K562 (cell line): ENCODE data around the gene SLC25A53. TPM values are rescaled to one million over a fixed set of nuclear protein-coding genes. Genes with fewer than 3 reads are reported as not detected.

Experiments used
- ATF1 ChIP-seq, 2 experiments: fragments of 450-650 bp in 1 of 2; IDR thresholded peaks; 2 replicates each; pipeline ENCODE4 v1.6.1; 2016; ENCODE audit warnings: missing compliant biosample characterization in 1 of 2, missing genetic modification characterization in 1 of 2
- CREB3 ChIP-seq: fragments of 450-650 bp; conservative IDR thresholded peaks from 2 replicates; pipeline ENCODE4 v1.6.1; 2016; ENCODE audit warnings: missing genetic modification characterization, low read depth, mild to moderate bottlenecking, missing compliant biosample characterization, moderate library complexity
- MAZ ChIP-seq, 2 experiments: fragments of 450-650 bp in 1 of 2; sonication (generic) in 1 of 2; formaldehyde crosslinking; IDR thresholded peaks in 1 of 2; conservative IDR thresholded peaks in 1 of 2; 2 replicates each; pipeline versions ENCODE4 v1.4.0 to v1.5.0; 2020; ENCODE audit warnings: mild to moderate bottlenecking in 1 of 2, missing genetic modification reagents in 1 of 2
- MXD1 ChIP-seq: fragments of 250-450 bp; sonication (Bioruptor Pico); IDR thresholded peaks from 2 replicates; pipeline ENCODE4 v1.8.0; 2021; ENCODE audit warnings: borderline replicate concordance, mild to moderate bottlenecking, moderate library complexity; ENCODE audit not compliant: poor library complexity, severe bottlenecking
- MXI1 ChIP-seq: IDR thresholded peaks from 2 replicates; pipeline ENCODE4 v1.6.1; 2011; ENCODE audit warnings: low read depth, mild to moderate bottlenecking, improper control_type of control experiment, low read length
- NKRF ChIP-seq: fragments of 450-650 bp; IDR thresholded peaks from 2 replicates; pipeline ENCODE4 v1.6.1; 2016; ENCODE audit warnings: borderline replicate concordance
- TAF9B ChIP-seq: fragments of 450-650 bp; IDR thresholded peaks from 2 replicates; pipeline ENCODE4 v1.6.1; 2018; ENCODE audit warnings: mild to moderate bottlenecking; ENCODE audit not compliant: partially characterized antibody
- UBTF ChIP-seq, 2 experiments: IDR thresholded peaks; 2 replicates each; pipeline ENCODE4 v1.6.1; 2012; ENCODE audit warnings: improper control_type of control experiment in 2 of 2, low read depth in 2 of 2, low read length in 2 of 2, borderline replicate concordance in 1 of 2
- ZNF124 ChIP-seq: sonication (generic); formaldehyde crosslinking; IDR thresholded peaks from 2 replicates; pipeline ENCODE4 v1.8.1; 2022; ENCODE audit warnings: missing genetic modification reagents
- ZNF224 ChIP-seq: sonication (generic); formaldehyde crosslinking; IDR thresholded peaks from 2 replicates; pipeline ENCODE4 v1.8.0; 2022; ENCODE audit warnings: mild to moderate bottlenecking, missing genetic modification reagents
- ZNF354B ChIP-seq: fragments of 250-450 bp; sonication (Bioruptor Pico); IDR thresholded peaks from 2 replicates; pipeline ENCODE4 v1.4.0; 2020
- ZNF384 ChIP-seq: IDR thresholded peaks from 2 replicates; pipeline ENCODE4 v1.6.1; 2012; ENCODE audit warnings: low read depth, low read length, improper control_type of control experiment
- ZSCAN29 ChIP-seq: fragments of 450-650 bp; IDR thresholded peaks from 2 replicates; pipeline ENCODE4 v1.6.1; 2017
- polyA plus RNA-seq, 8 experiments: library from polyadenylated mRNA; depleted of rRNA in 4 of 8; stranded (reverse) in 5 of 8; unstranded in 3 of 8; fragments of >200 nt; fragmentation: Nextera tagmentation in 2 of 8; fragmentation: Illumina TruSeq in 1 of 8; extraction: Ambion mirVana in 2 of 8; extraction: Trizol in 1 of 8; gene quantifications; 2 replicates each; pipeline versions ENCODE4 v1.2.1 to v1.2.3, GENCODE V29; 2011 to 2014; ENCODE audit warnings: inconsistent platforms in 1 of 8, missing spikeins in 1 of 8
- total RNA-seq, 7 experiments: library from RNA; depleted of rRNA in 6 of 7; stranded (reverse); fragments of >200 nt in 6 of 7; fragmentation: Illumina TruSeq in 2 of 7; extraction: Trizol in 2 of 7; gene quantifications; 2 replicates each; pipeline versions ENCODE4 v1.2.1 to v1.2.3, GENCODE V29; 2011 to 2021; ENCODE audit warnings: low replicate concordance in 1 of 7
- TF ChIP-seq, protein P1 (sequence below): sonication (generic); formaldehyde crosslinking; IDR thresholded peaks from 2 replicates; pipeline ENCODE4 v1.5.0; 2020; ENCODE audit warnings: missing genetic modification reagents

Gene SLC25A53
- total and polyA plus RNA-seq, 9 of the 15 experiments (the other 6 are each of a cell fraction or from before 2014, with no cell fraction given), result 2.4 to 8.6 (median 5.6) TPM

DNA sequence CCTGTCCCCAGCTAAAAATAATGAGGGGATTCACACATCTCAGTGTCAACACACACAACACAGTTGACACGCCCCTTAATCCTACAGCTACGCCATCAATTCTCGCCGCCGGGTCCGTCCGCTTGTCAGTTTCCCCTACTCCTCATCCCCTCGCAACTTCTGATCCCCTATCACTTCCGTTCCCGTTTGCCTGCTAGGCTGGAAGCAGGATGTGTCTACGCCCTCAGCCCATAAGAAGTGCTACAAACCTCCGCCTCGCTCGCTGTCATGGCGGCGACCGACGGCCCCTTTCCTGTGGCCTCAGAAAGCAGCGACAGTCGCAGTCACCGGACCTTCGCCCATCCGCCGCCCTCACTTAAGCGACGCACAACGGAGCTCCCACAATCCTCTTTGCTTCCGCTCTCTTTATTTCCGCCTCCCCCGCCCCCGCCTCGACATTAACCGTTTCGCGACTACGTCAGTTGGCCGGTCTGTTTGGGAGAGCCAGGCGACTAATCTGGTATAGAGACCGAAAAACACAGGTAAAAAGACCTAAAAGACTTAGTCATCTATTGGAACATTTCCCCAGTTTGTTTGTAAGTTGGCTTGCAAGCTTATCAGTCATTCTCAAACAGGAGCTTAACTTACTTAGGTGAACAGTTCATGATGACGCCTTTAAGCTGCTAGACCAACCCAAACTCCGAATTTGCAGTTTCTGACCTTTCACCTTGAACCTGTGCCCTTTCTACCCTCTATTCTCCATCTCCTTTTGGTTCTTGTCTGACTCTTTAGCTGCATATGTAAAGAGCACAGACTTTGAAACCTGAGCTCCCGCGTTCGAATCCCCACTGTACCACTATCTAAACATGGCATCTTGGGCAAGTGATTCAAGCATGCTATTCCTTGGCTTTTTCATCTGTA lies at the start of gene SLC25A53 (continued):
- TF ChIP-seq UBTF (IDR thresholded peaks at IDR 0.05; ENCODE audit: borderline replicate concordance in 1 of 2, low read depth in 2 of 2, low read length in 2 of 2) (no peak), CREB3 (tag) (no peak), MAZ (CRISPR knock-in tag; conservative IDR thresholded peaks at IDR 0.05 in 1 of 2, IDR thresholded peaks at IDR 0.05 in 1 of 2) (peak; percentile 62 to 77), ZSCAN29 (no peak), ATF1 (CRISPR knock-in tag; IDR thresholded peaks at IDR 0.05) (peak; percentile 77), ATF1 (tag; IDR thresholded peaks at IDR 0.05) (peak; percentile 99), NKRF (peak; percentile 72; the same call in 1 of the 2 replicates), ZNF224 (no peak), ZNF384 (no peak), TAF9B (peak; percentile 80), MXI1 (no peak), ZNF124 (CRISPR knock-in tag) (no peak), ZNF354B (no peak), MXD1 (CRISPR knock-in tag) (no peak)
- TF ChIP-seq, protein P1, sequence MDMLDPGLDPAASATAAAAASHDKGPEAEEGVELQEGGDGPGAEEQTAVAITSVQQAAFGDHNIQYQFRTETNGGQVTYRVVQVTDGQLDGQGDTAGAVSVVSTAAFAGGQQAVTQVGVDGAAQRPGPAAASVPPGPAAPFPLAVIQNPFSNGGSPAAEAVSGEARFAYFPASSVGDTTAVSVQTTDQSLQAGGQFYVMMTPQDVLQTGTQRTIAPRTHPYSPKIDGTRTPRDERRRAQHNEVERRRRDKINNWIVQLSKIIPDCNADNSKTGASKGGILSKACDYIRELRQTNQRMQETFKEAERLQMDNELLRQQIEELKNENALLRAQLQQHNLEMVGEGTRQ (CRISPR knock-in tag), result no peak; the same call in 1 of the 2 replicates
